ENCODE results near the gene SYT8. TPM values are rescaled to one million over a fixed set of nuclear protein-coding genes. Genes with fewer than 3 reads are reported as not detected.

The SYT8 gene
- total RNA-seq, 1 experiment from 2014 or later, result 1.0 TPM

DNA sequence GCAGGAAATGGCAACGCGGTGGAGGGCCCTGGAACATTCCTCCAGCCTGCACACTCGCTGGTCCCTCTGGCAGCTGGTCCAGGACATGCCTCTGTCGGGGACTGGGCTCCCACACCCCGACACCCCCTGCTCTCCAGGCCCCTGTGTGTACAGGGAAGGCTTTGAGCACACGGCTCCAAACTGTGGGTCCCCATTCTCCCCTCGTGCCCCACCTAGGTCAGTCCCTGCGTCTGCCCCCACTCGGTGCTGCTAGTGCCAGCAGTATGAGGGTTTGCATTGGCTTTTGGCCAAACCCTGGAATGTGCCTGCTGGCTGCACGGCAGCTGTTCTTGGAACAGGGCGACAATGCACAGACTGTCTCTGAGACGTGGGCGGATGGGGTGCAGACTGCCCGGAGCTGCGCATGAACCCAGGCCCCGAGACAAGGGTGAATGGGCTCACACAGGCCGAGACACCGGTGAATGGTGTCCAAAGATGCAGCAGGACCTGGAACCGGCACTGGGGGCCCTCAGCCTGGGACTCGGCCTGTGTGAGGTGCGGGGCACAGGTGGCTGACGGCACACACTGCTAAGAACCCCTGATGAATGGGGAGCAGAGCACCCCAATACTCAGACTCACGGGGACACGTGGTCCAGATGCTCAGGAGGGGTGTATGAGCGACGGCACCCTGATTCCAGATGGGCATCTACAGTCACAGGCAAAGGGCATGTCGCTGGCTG, 7.5 kb upstream of the SYT8 start:
- ATAC-seq, result peak; percentile 65
- no TSS peak for BruUV-seq (replicated peaks)

More for the DNA sequence above, 7.5 kb upstream of the SYT8 start:
- no peaks in the 10 kb centered on the region for H3K79me2 ChIP-seq (ENCODE audit: insufficient read depth, low read length)
- ChIA-PET POLR2A (interaction anchor here (0.6 kb wide), 1 partner anchor 175 kb away, joined by 3 read pairs; no protein-coding TSS in a partner anchor), RAD21 (ENCODE audit: low non-redundant PET in 1 of 2, low total read pairs in 2 of 2, uncharacterized antibody in 2 of 2, unreplicated experiment in 2 of 2) (interaction anchor here (1.0 to 1.1 kb wide), 2 partner anchors 134 to 325 kb away, joined by 3 to 7 read pairs; no protein-coding TSS in a partner anchor), CTCF (interaction anchor here (1.1 to 2.0 kb wide), 2 partner anchors 134 to 175 kb away, joined by 3 to 11 read pairs; no protein-coding TSS in a partner anchor)
- no peaks in the 10 kb centered on the region for H3K36me3 ChIP-seq (ENCODE audit: control insufficient read depth in 1 of 2, insufficient read depth in 2 of 2, low read length in 2 of 2)
- peaks cover 42 to 69% of the 10 kb centered on the region in 2 experiments for H3K4me1 ChIP-seq (ENCODE audit: control insufficient read depth in 1 of 2, insufficient read depth in 2 of 2, low read length in 2 of 2)
- no peaks in the 10 kb centered on the region for H4K20me1 ChIP-seq (ENCODE audit: insufficient read depth)
- H3K27me3 ChIP-seq (ENCODE audit: insufficient read depth, low read length), result no peaks in the 10 kb centered on the region
- peak overlapping the region; percentile 71 for H3K4me2 ChIP-seq (ENCODE audit: low read length)
- no peak for TF ChIP-seq EGR1 (IDR thresholded peaks at IDR 0.05; ENCODE audit: low read depth)
- TF ChIP-seq EZH2 (IDR thresholded peaks at IDR 0.05), result no peak
- TF ChIP-seq ZFX (IDR thresholded peaks at IDR 0.05), result no peak
- TF ChIP-seq EZH2phosphoT487 (IDR thresholded peaks at IDR 0.05; ENCODE audit: borderline replicate concordance), result no peak
- TF ChIP-seq YY1 (IDR thresholded peaks at IDR 0.05; ENCODE audit: extremely low read depth, insufficient replicate concordance, low read depth, low read length), result no peak
- TF ChIP-seq JUND (IDR thresholded peaks at IDR 0.05), result no peak
- TF ChIP-seq TCF7L2 (IDR thresholded peaks at IDR 0.05; ENCODE audit: borderline replicate concordance, extremely low read depth, insufficient read depth, insufficient read length), result no peak
- no peak for TF ChIP-seq CEBPB (IDR thresholded peaks at IDR 0.05; ENCODE audit: low read depth)
- TF ChIP-seq ELF1 (IDR thresholded peaks at IDR 0.05; ENCODE audit: borderline replicate concordance, low read depth), result no peak
- TF ChIP-seq SIN3A (IDR thresholded peaks at IDR 0.05; ENCODE audit: low read depth), result no peak
- TF ChIP-seq, protein P1, sequence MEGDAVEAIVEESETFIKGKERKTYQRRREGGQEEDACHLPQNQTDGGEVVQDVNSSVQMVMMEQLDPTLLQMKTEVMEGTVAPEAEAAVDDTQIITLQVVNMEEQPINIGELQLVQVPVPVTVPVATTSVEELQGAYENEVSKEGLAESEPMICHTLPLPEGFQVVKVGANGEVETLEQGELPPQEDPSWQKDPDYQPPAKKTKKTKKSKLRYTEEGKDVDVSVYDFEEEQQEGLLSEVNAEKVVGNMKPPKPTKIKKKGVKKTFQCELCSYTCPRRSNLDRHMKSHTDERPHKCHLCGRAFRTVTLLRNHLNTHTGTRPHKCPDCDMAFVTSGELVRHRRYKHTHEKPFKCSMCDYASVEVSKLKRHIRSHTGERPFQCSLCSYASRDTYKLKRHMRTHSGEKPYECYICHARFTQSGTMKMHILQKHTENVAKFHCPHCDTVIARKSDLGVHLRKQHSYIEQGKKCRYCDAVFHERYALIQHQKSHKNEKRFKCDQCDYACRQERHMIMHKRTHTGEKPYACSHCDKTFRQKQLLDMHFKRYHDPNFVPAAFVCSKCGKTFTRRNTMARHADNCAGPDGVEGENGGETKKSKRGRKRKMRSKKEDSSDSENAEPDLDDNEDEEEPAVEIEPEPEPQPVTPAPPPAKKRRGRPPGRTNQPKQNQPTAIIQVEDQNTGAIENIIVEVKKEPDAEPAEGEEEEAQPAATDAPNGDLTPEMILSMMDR (IDR thresholded peaks at IDR 0.05 in 2 of 3, conservative IDR thresholded peaks at IDR 0.05 in 1 of 3; ENCODE audit: borderline replicate concordance in 1 of 3, insufficient read depth in 1 of 3, low read depth in 2 of 3, low read length in 2 of 3), result no peak
- TF ChIP-seq ZNF274 (IDR thresholded peaks at IDR 0.05; ENCODE audit: low read depth, low read length), result no peak
- TF ChIP-seq CBX3 (IDR thresholded peaks at IDR 0.05; ENCODE audit: low read depth), result no peak
- TF ChIP-seq SP1 (IDR thresholded peaks at IDR 0.05; ENCODE audit: low read depth), result no peak
- intact Hi-C loops (cut with micrococcal nuclease), result no loop called here
- no peaks in the 10 kb centered on the region for H3K9me2 ChIP-seq (ENCODE audit: insufficient read depth)
- H3K27ac ChIP-seq (ENCODE audit: low read depth, low read length), result peak overlapping the region; percentile 34; the same call in 1 of the 2 replicates
- no peak for DNase-seq (ENCODE audit: low read depth, low spot score)
- peak overlapping the region; percentile 48 for H2AFZ ChIP-seq (ENCODE audit: low read depth, low read length, poor library complexity, severe bottlenecking)
- no peaks in the 10 kb centered on the region for H3K9me3 ChIP-seq (ENCODE audit: control insufficient read depth in 1 of 2, insufficient read depth in 1 of 2, low read depth in 1 of 2, low read length in 2 of 2)
- 0 out of 4 replicates have a peak overlapping the region, but pooled peaks of 1 of the 2 experiments have one; percentile 16 for H3K4me3 ChIP-seq (replicated peaks in 1 of 2; ENCODE audit: low read depth in 1 of 2, low read length in 2 of 2)
- 0 out of 2 replicates have a peak overlapping the region, but pooled peaks have one; percentile 20 for H3K9ac ChIP-seq (ENCODE audit: low read length)
